K562 treated with DMSO at 1 percent for 48 hours (cell line): Measurements from ENCODE around the gene PSMF1. TPM values are rescaled to one million over a fixed set of nuclear protein-coding genes. Genes with fewer than 3 reads are reported as not detected.

Experiments used
- total RNA-seq: library from RNA; unstranded; fragments of 300-600 nt; gene quantifications from 2 replicates; pipeline ENCODE4 v1.2.3, GENCODE V29; 2022; ENCODE audit warnings: low replicate concordance; ENCODE audit errors: extremely low read depth

PSMF1 gene, protein sequence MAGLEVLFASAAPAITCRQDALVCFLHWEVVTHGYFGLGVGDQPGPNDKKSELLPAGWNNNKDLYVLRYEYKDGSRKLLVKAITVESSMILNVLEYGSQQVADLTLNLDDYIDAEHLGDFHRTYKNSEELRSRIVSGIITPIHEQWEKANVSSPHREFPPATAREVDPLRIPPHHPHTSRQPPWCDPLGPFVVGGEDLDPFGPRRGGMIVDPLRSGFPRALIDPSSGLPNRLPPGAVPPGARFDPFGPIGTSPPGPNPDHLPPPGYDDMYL
- total RNA-seq, result not detected in 2 replicates

GRCh38 chr20:1118336-1119127, at the start of gene PSMF1:
Gene PSMF1, plus strand, starts transcription at chr20:1118602. Its CDS starts 172 bp downstream, at chr20:1118774.

GRCh38 chr20:1184638-1185315, 66.4 kb downstream of the PSMF1 start, which contains the start of gene TMEM74B:
Gene TMEM74B, minus strand, starts transcription at chr20:1184981. Its CDS starts 1,180 bp downstream, at chr20:1183801.

DNA sequence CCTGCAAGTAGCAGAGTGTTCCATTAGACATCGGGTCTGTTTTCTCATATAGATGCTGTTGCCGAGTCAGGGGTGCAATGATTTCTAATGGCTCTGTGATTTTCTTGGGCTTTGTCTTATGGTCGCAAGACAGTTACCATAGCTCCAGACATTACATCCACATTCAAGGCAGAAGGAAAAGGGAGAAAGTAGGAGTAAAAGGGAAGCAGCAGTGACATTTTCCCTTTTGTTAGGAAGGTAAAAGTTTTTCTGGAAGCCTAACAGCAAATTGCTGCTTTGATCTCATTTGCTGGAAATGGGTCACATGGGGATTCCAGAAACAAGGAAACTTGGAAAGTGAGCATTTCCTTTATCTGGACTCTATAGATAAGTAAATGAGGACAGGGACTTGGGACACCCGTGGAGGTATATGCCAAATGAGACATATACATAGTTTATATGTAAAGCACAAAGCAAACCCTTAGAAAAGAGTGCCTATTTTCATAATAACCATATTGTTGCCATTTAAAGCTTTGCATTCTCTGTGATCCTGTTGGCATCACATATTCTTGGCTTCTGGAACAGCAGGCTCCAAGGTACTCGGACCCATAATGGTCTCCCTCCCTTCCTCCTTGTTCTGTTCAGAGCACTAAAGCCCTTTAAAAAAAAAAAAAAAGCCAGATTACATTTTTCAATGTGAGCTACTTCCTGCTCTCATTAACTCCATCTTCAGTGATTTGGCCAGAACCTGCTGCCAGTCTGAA, 84.5 kb downstream of the PSMF1 start, which contains the start of gene C20orf202:
Gene C20orf202, plus strand, starts transcription at position 693 of the 743 bp plus-strand sequence. CDS start 132 bp downstream, outside the sequence.

Other genes starting within 250 kb of the PSMF1 start
- gene ANGPT4, start 202.3 kb upstream of the PSMF1 start, total RNA-seq, result not detected in 2 replicates
- gene RSPO4, start 116.3 kb upstream of the PSMF1 start, total RNA-seq, result not detected in 2 replicates
- gene TMEM74B, start 66.4 kb downstream of the PSMF1 start, total RNA-seq, result not detected in 2 replicates
- not detected in 2 replicates for gene C20orf202, start 84.9 kb downstream of the PSMF1 start, total RNA-seq
- gene RAD21L1, start 107.4 kb downstream of the PSMF1 start, total RNA-seq, result not detected in 2 replicates
- not detected in 2 replicates for gene SNPH, start 147.7 kb downstream of the PSMF1 start, total RNA-seq
- not detected in 2 replicates for gene SDCBP2, start 210.5 kb downstream of the PSMF1 start, total RNA-seq